HepG2 (cell line): ENCODE results near the gene SRD5A1. TPM values are rescaled to one million over a fixed set of nuclear protein-coding genes. Genes with fewer than 3 reads are reported as not detected.

Experiments used
- ATAC-seq: fragments of 200-7000 bp; cut with Tn5 transposase; 3 replicates; pipeline ENCODE4 v1.9.1; 2020; ENCODE audit warnings: mild to moderate bottlenecking, moderate library complexity
- BruUV-seq: library from RNA; stranded (reverse); fragments of 400-500 nt; replicated peaks from 2 replicates; lab custom pipeline; 2021; lab: Mats Ljungman, UMichigan
- CTCF ChIA-PET: fragments of 300-600 bp; formaldehyde crosslinking; extraction: SDS; loops from one replicate; lab custom pipeline; 2021; ENCODE audit warnings: low total read pairs, inconsistent platforms, low intra/inter-chr PET ratio; lab: Yijun Ruan, JAX
- POLR2A ChIA-PET: fragments of 350-600 bp; sonication (Branson Sonifier 250); formaldehyde crosslinking; loops from one replicate; lab custom pipeline; 2020; ENCODE audit warnings: antibody characterized with exemption, inconsistent platforms; lab: Yijun Ruan, JAX
- DNase-seq: peaks from one replicate; pipeline ENCODE4 v3.0.0-alpha.2; 2015; ENCODE audit warnings: low spot score
- FAIRE-seq: peaks from 3 replicates; lab custom pipeline; 2011; peaks lifted over from hg19 to GRCh38; lab: Jason Lieb, UNC
- H2AFZ ChIP-seq: one replicate; pipeline ENCODE4 v1.6.1; 2011; ENCODE audit warnings: low read length, inconsistent platforms
- H3K27ac ChIP-seq: fragments of 300-600 bp; 3 replicates; pipeline ENCODE4 v1.8.0; 2011; ENCODE audit warnings: mixed run types, mild to moderate bottlenecking, mixed read lengths, low read length, inconsistent platforms; ENCODE audit not compliant: insufficient read depth; ENCODE audit errors: extremely low read length
- H3K27me3 ChIP-seq, 2 experiments: fragments of 200-600 bp in 1 of 2; 2 replicates in 1 of 2; 3 replicates in 1 of 2; pipeline versions ENCODE4 v1.6.0 to v1.8.0; 2011; ENCODE audit warnings: low read length in 2 of 2, mild to moderate bottlenecking in 2 of 2, moderate library complexity in 2 of 2, inconsistent platforms in 1 of 2; ENCODE audit not compliant: insufficient read depth in 2 of 2, control insufficient read depth in 1 of 2
- H3K36me3 ChIP-seq, 2 experiments: fragments of 200-600 bp in 1 of 2; replicated peaks in 1 of 2; 2 replicates in 1 of 2; 3 replicates in 1 of 2; pipeline versions ENCODE4 v1.5.1 to v1.8.0; 2011; ENCODE audit warnings: low read length in 2 of 2, inconsistent platforms in 1 of 2; ENCODE audit not compliant: insufficient read depth in 2 of 2, control insufficient read depth in 1 of 2
- H3K4me1 ChIP-seq: 2 replicates; pipeline ENCODE4 v1.5.1; 2012; ENCODE audit warnings: low read length, inconsistent platforms; ENCODE audit not compliant: insufficient read depth
- H3K4me2 ChIP-seq: 2 replicates; pipeline ENCODE4 v1.6.0; 2011; ENCODE audit warnings: low read depth, low read length, inconsistent platforms
- H3K4me3 ChIP-seq, 3 experiments: fragments of 200-600 bp in 1 of 3; sonication (generic), shearing (Covaris generic) in 1 of 3; replicated peaks in 1 of 3; 2 replicates each; pipeline ENCODE4 v1.5.1; 2011 to 2016; ENCODE audit warnings: low read length in 3 of 3, inconsistent platforms in 2 of 3, low read depth in 2 of 3, mild to moderate bottlenecking in 2 of 3, control low read depth in 1 of 3, mixed read lengths in 1 of 3; ENCODE audit not compliant: insufficient read depth in 1 of 3
- H3K79me2 ChIP-seq: one replicate; pipeline ENCODE4 v1.6.1; 2011; ENCODE audit warnings: low read length, inconsistent platforms; ENCODE audit not compliant: insufficient read depth
- H3K9ac ChIP-seq: 2 replicates; pipeline ENCODE4 v1.6.0; 2011; ENCODE audit warnings: mild to moderate bottlenecking, low read depth, low read length, inconsistent platforms; ENCODE audit not compliant: insufficient read depth
- H3K9me3 ChIP-seq: 2 replicates; pipeline ENCODE4 v1.5.1; 2012; ENCODE audit warnings: mild to moderate bottlenecking, low read length
- H4K20me1 ChIP-seq: 2 replicates; pipeline ENCODE4 v1.6.0; 2011; ENCODE audit warnings: inconsistent platforms, mild to moderate bottlenecking, low read length, moderate library complexity; ENCODE audit not compliant: insufficient read depth
- ESRRA ChIP-seq: sonication (generic); formaldehyde crosslinking; IDR thresholded peaks from 2 replicates; pipeline ENCODE4 v1.5.1; 2020; ENCODE audit warnings: mild to moderate bottlenecking, low read depth, missing genetic modification reagents
- KDM2A ChIP-seq: sonication (generic); formaldehyde crosslinking; IDR thresholded peaks from 2 replicates; pipeline ENCODE4 v1.4.0; 2020; ENCODE audit warnings: low read depth, missing genetic modification reagents, borderline replicate concordance
- MAFF ChIP-seq: IDR thresholded peaks from 2 replicates; pipeline ENCODE4 v1.6.1; 2011; ENCODE audit warnings: low read depth, low read length, improper control_type of control experiment
- NFIB ChIP-seq: sonication (generic); formaldehyde crosslinking; IDR thresholded peaks from 2 replicates; pipeline ENCODE4 v1.9.0; 2021; ENCODE audit warnings: missing genetic modification reagents, mild to moderate bottlenecking, borderline replicate concordance
- ONECUT2 ChIP-seq: sonication (generic); formaldehyde crosslinking; IDR thresholded peaks from 2 replicates; pipeline ENCODE4 v1.4.0; 2020; ENCODE audit warnings: missing genetic modification reagents
- POLR2AphosphoS2 ChIP-seq: IDR thresholded peaks from 2 replicates; pipeline ENCODE4 v1.6.1; 2011; ENCODE audit warnings: low read depth, low read length, improper control_type of control experiment
- SAP130 ChIP-seq: IDR thresholded peaks from 2 replicates; pipeline ENCODE4 v1.6.1; 2016; ENCODE audit warnings: low read depth
- SNAI1 ChIP-seq: sonication (generic); formaldehyde crosslinking; IDR thresholded peaks from 2 replicates; pipeline ENCODE4 v1.5.0; 2020; ENCODE audit warnings: mild to moderate bottlenecking, missing genetic modification reagents, borderline replicate concordance
- TFAP4 ChIP-seq: sonication (generic); IDR thresholded peaks from 2 replicates; pipeline ENCODE4 v1.6.1; 2016; ENCODE audit warnings: low read depth, borderline replicate concordance
- ZFP36L1 ChIP-seq: sonication (generic); formaldehyde crosslinking; IDR thresholded peaks from 2 replicates; pipeline ENCODE4 v1.8.0; 2022; ENCODE audit warnings: mild to moderate bottlenecking, missing genetic modification reagents, moderate library complexity
- ZNF678 ChIP-seq: sonication (generic); formaldehyde crosslinking; IDR thresholded peaks from 2 replicates; pipeline ENCODE4 v1.4.0; 2020; ENCODE audit warnings: mild to moderate bottlenecking, missing genetic modification reagents
- ZNF792 ChIP-seq: IDR thresholded peaks from 2 replicates; pipeline ENCODE4 v1.6.1; 2016
- ZNF850 ChIP-seq: sonication (generic); formaldehyde crosslinking; conservative IDR thresholded peaks from 2 replicates; pipeline ENCODE4 v1.9.0; 2021; ENCODE audit warnings: mild to moderate bottlenecking, missing genetic modification reagents
- WGBS: methylation state at CpG from one replicate; pipeline ENCODE4 v1.1.6; 2017; ENCODE audit warnings: low lambda C conversion rate; 5-methylcytosine and 5-hydroxymethylcytosine counted together
- in situ Hi-C: cut with HindIII; loops from 2 replicates; pipeline ENCODE4 v1.10.0; 2017; ENCODE audit warnings: low pct_unique_long_range_greater_than_20kb; ENCODE audit not compliant: extremely low pct_ligation_motif_present
- intact Hi-C: fragments of 100-400 bp; cut with micrococcal nuclease; formaldehyde crosslinking; loops from one replicate; pipeline ENCODE4 v1.10.0; 2022; ENCODE audit not compliant: unreplicated experiment
- polyA plus RNA-seq, 8 experiments: library from polyadenylated mRNA; depleted of rRNA in 3 of 8; stranded (reverse) in 7 of 8; unstranded in 1 of 8; fragments of >200 nt; fragmentation: Illumina TruSeq in 4 of 8; extraction: Trizol in 4 of 8; gene quantifications; 2 replicates each; pipeline versions ENCODE4 v1.2.1 to v1.2.3, GENCODE V29; 2011 to 2016; ENCODE audit warnings: low read depth in 4 of 8, missing spikeins in 1 of 8, mixed read lengths in 1 of 8; ENCODE audit not compliant: insufficient read depth in 1 of 8
- total RNA-seq, 5 experiments: library from RNA; depleted of rRNA; stranded (reverse); fragments of >200 nt; fragmentation: Illumina TruSeq; extraction: Trizol; gene quantifications; 2 replicates each; pipeline ENCODE4 v1.2.3, GENCODE V29; 2016; ENCODE audit warnings: low read depth in 1 of 5
- TF ChIP-seq, protein P1 (sequence below): sonication (generic); formaldehyde crosslinking; IDR thresholded peaks from 2 replicates; pipeline ENCODE4 v1.4.0; 2020; ENCODE audit warnings: missing genetic modification reagents

Gene SRD5A1
- total and polyA plus RNA-seq, 2 of the 13 experiments (the other 11 are each of a cell fraction or from before 2014, with no cell fraction given): 6.1 to 9.9 TPM

DNA sequence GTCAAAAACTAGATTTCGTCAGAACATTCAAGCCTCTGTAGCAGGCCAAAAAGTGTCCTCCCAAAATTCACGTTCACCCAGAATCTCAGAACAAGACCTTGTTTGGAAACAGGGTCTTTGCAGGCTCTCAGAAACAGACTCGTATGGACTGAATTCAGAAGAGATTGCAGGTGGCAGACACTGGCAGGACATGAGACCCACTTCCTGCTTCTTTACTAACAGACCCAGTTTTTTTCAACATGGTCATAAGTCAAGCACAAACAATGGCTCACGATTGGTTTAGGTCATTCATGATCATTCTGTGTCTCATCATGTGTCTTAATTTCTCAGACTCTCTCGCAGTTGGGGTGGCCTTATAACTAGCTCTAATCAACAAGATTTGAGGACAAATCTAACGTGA, 74.6 kb downstream of the SRD5A1 start (continued):
- TF ChIP-seq ZFP36L1 (no peak), ONECUT2 (CRISPR knock-in tag) (no peak), POLR2AphosphoS2 (no peak), ZNF850 (CRISPR knock-in tag) (no peak), NFIB (CRISPR knock-in tag) (no peak), KDM2A (CRISPR knock-in tag) (no peak), SNAI1 (CRISPR knock-in tag) (no peak), ZNF678 (CRISPR knock-in tag) (no peak), ZNF792 (no peak), ESRRA (no peak)

DNA sequence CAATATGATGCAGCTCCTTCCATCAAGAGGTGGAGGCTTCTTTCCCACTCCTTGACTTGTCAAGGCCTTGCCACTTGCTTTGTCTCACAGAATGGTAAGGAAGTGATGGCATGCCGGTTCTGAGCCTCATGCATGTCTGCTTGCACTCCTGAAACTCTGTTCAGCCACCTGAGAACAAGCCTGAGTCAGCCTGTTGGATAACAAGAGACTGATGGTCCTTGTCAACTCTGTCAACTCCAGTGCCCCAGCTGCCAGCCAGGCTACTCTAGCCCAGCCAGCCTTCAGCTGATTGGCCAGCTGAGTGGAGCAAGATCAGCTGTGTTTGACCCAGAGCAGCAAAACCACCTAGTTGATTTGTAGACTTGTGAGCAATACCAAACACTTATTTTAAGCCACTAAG, 75.6 kb downstream of the SRD5A1 start:
- Histone ChIP-seq H4K20me1 (no peaks in the 10 kb centered on the region), H2AFZ (no peak overlapping the region), H3K9me3 (no peaks in the 10 kb centered on the region), H3K4me1 (peaks cover 28% of the 10 kb centered on the region), H3K27ac (no peak overlapping the region), H3K4me3 (no peak overlapping the region), H3K79me2 (no peaks in the 10 kb centered on the region), H3K4me2 (no peak overlapping the region), H3K27me3 (peaks cover 0 to 25% of the 10 kb centered on the region in 2 experiments; a peak in 4 of 5 replicates), H3K9ac (no peak overlapping the region), H3K36me3 (no peaks in the 10 kb centered on the region)
- ATAC-seq: peak; percentile 3; the same call in 1 of the 3 replicates
- POLR2A ChIA-PET: interaction anchor here (1.0 kb wide), 1 partner anchor 76 kb away, joined by 4 read pairs; the partner anchor contains the start of genes NSUN2 and SRD5A1
- CTCF ChIA-PET: no interaction called here
- in situ Hi-C loops: no loop called here
- WGBS: 13% methylated on average over 1 of the region's 1 CpG
- no TSS peak for BruUV-seq
- no peak for FAIRE-seq
- DNase-seq: no peak
- TF ChIP-seq TFAP4 (peak; percentile 93), MAFF (0 out of 2 replicates have a peak, but pooled peaks have one; percentile 12), SAP130 (CRISPR knock-in tag) (0 out of 2 replicates have a peak, but pooled peaks have one; percentile 32)
- TF ChIP-seq, protein P1, sequence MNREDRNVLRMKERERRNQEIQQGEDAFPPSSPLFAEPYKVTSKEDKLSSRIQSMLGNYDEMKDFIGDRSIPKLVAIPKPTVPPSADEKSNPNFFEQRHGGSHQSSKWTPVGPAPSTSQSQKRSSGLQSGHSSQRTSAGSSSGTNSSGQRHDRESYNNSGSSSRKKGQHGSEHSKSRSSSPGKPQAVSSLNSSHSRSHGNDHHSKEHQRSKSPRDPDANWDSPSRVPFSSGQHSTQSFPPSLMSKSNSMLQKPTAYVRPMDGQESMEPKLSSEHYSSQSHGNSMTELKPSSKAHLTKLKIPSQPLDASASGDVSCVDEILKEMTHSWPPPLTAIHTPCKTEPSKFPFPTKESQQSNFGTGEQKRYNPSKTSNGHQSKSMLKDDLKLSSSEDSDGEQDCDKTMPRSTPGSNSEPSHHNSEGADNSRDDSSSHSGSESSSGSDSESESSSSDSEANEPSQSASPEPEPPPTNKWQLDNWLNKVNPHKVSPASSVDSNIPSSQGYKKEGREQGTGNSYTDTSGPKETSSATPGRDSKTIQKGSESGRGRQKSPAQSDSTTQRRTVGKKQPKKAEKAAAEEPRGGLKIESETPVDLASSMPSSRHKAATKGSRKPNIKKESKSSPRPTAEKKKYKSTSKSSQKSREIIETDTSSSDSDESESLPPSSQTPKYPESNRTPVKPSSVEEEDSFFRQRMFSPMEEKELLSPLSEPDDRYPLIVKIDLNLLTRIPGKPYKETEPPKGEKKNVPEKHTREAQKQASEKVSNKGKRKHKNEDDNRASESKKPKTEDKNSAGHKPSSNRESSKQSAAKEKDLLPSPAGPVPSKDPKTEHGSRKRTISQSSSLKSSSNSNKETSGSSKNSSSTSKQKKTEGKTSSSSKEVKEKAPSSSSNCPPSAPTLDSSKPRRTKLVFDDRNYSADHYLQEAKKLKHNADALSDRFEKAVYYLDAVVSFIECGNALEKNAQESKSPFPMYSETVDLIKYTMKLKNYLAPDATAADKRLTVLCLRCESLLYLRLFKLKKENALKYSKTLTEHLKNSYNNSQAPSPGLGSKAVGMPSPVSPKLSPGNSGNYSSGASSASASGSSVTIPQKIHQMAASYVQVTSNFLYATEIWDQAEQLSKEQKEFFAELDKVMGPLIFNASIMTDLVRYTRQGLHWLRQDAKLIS (CRISPR knock-in tag): no peak
- intact Hi-C loops: no loop called here
